ENCODE results near the gene LEPROT.

The LEPROT gene

GRCh38 chr1:65412256-65412983 is 8.0 kb upstream of the LEPROT start:
- DNase-seq (ENCODE audit: low read depth in 2 of 2): no peak

GRCh38 chr1:65412984-65413375 is 7.5 kb upstream of the LEPROT start:
- no peak for DNase-seq (ENCODE audit: low read depth in 2 of 2)

GRCh38 chr1:65414538-65414937 is 5.9 kb upstream of the LEPROT start:
- DNase-seq (ENCODE audit: low read depth in 2 of 2): no peak

- no peak for DNase-seq (ENCODE audit: low read depth in 2 of 2)
These were observed 3.7 kb upstream of the LEPROT start for GRCh38 chr1:65416767-65417166.

- no peak for DNase-seq (ENCODE audit: low read depth in 2 of 2)
These were observed 2.7 kb upstream of the LEPROT start for GRCh38 chr1:65417729-65418128.

GRCh38 chr1:65418522-65419185 is 1.8 kb upstream of the LEPROT start:
- no peak for DNase-seq (ENCODE audit: low read depth in 2 of 2)

GRCh38 chr1:65419681-65420589 is 533 bp upstream of the LEPROT start:
- DNase-seq (ENCODE audit: low read depth in 2 of 2): peak; percentile 98 to 99

- DNase-seq (ENCODE audit: low read depth in 2 of 2): no peak
These were observed 1.0 kb downstream of the LEPROT start for GRCh38 chr1:65421351-65422025.

GRCh38 chr1:65422241-65423203 is 2.1 kb downstream of the LEPROT start:
- DNase-seq (ENCODE audit: low read depth in 2 of 2): no peak

GRCh38 chr1:65423884-65424572 is 3.6 kb downstream of the LEPROT start:
- DNase-seq (ENCODE audit: low read depth in 2 of 2): no peak

GRCh38 chr1:65424573-65424889 is 4.1 kb downstream of the LEPROT start:
- no peak for DNase-seq (ENCODE audit: low read depth in 2 of 2)

GRCh38 chr1:65425006-65425405 is 4.5 kb downstream of the LEPROT start:
- no peak for DNase-seq (ENCODE audit: low read depth in 2 of 2)

GRCh38 chr1:65425697-65426096 is 5.2 kb downstream of the LEPROT start:
- no peak for DNase-seq (ENCODE audit: low read depth in 2 of 2)

- DNase-seq (ENCODE audit: low read depth in 2 of 2): no peak
These were observed 8.6 kb downstream of the LEPROT start for GRCh38 chr1:65429078-65429477.

GRCh38 chr1:65429806-65430205 is 9.3 kb downstream of the LEPROT start:
- DNase-seq (ENCODE audit: low read depth in 2 of 2): no peak

GRCh38 chr1:65431111-65431705 is 10.7 kb downstream of the LEPROT start:
- DNase-seq (ENCODE audit: low read depth in 2 of 2): no peak

- DNase-seq (ENCODE audit: low read depth in 2 of 2): no peak
These were observed 12.4 kb downstream of the LEPROT start for GRCh38 chr1:65432918-65433317.

GRCh38 chr1:65434255-65434654 is 13.8 kb downstream of the LEPROT start:
- DNase-seq (ENCODE audit: low read depth in 2 of 2): no peak

GRCh38 chr1:65434760-65435159 is 14.3 kb downstream of the LEPROT start:
- no peak for DNase-seq (ENCODE audit: low read depth in 2 of 2)

GRCh38 chr1:65435987-65436386 is 15.5 kb downstream of the LEPROT start:
- DNase-seq (ENCODE audit: low read depth in 2 of 2): no peak
